ENCODE results near the gene AACS.

- no peak for TF ChIP-seq POLR2A (IDR thresholded peaks at IDR 0.05)
- TF ChIP-seq, protein P1, sequence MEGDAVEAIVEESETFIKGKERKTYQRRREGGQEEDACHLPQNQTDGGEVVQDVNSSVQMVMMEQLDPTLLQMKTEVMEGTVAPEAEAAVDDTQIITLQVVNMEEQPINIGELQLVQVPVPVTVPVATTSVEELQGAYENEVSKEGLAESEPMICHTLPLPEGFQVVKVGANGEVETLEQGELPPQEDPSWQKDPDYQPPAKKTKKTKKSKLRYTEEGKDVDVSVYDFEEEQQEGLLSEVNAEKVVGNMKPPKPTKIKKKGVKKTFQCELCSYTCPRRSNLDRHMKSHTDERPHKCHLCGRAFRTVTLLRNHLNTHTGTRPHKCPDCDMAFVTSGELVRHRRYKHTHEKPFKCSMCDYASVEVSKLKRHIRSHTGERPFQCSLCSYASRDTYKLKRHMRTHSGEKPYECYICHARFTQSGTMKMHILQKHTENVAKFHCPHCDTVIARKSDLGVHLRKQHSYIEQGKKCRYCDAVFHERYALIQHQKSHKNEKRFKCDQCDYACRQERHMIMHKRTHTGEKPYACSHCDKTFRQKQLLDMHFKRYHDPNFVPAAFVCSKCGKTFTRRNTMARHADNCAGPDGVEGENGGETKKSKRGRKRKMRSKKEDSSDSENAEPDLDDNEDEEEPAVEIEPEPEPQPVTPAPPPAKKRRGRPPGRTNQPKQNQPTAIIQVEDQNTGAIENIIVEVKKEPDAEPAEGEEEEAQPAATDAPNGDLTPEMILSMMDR (IDR thresholded peaks at IDR 0.05 in 8 of 11, conservative IDR thresholded peaks at IDR 0.05 in 3 of 11) = no peak
Observed at GRCh38 chr12:125166041-125166440, 100.8 kb downstream of the AACS start.

All from spleen (tissue), 7 donors.